Activated naive CD4-positive, alpha-beta T cell (primary cell): ENCODE measurements around the gene BEST2.
"Not testable (repeated sequence)": the region's sequence is repeated elsewhere in the genome, so short reads cannot be mapped to it uniquely, and the experiment has no call there.

ENCODE experiments used
- DNase-seq, 4 experiments: peaks; one replicate each; lab custom pipeline; 2025; lab: John Stamatoyannopoulos, UW

The BEST2 gene

GRCh38 chr19:12787458-12787857 lies 35.9 kb downstream of the BEST2 start:
- no peak for DNase-seq

GRCh38 chr19:12788042-12788681 lies 36.6 kb downstream of the BEST2 start:
- no peak for DNase-seq

- no peak for DNase-seq
These were observed 37.1 kb downstream of the BEST2 start for GRCh38 chr19:12788682-12789097.

GRCh38 chr19:12789098-12789903 lies 37.7 kb downstream of the BEST2 start:
- DNase-seq, result peak in 1 of 4 experiments; percentile 41

GRCh38 chr19:12789904-12790619 lies 38.5 kb downstream of the BEST2 start:
- peak; percentile 38 to 80 (median 67) for DNase-seq

GRCh38 chr19:12790628-12791344 lies 39.2 kb downstream of the BEST2 start:
- no peak for DNase-seq

GRCh38 chr19:12791345-12792050 lies 39.9 kb downstream of the BEST2 start, which contains the start of gene JUNB:
TSS of gene JUNB (plus strand) at chr19:12791486. CDS start at chr19:12791772, 286 bp downstream.
- peak; percentile 88 to 98 (median 94) for DNase-seq

- DNase-seq, result peak; percentile 37 to 71 (median 56)
These were observed 40.7 kb downstream of the BEST2 start for GRCh38 chr19:12792051-12792852.

GRCh38 chr19:12792853-12793289 lies 41.3 kb downstream of the BEST2 start:
- DNase-seq, result peak in 1 of 4 experiments; percentile 50

- peak; percentile 86 to 94 (median 90) for DNase-seq
These were observed 42.0 kb downstream of the BEST2 start for GRCh38 chr19:12793290-12794195.

- DNase-seq, result no peak
These were observed 42.8 kb downstream of the BEST2 start for GRCh38 chr19:12794196-12794941.

- no peak for DNase-seq
These were observed 43.4 kb downstream of the BEST2 start for GRCh38 chr19:12794971-12795381.

GRCh38 chr19:12796146-12797071 lies 44.8 kb downstream of the BEST2 start:
- DNase-seq, result peak; percentile 22 to 62 (median 51)

- DNase-seq, result no peak
These were observed 45.6 kb downstream of the BEST2 start for GRCh38 chr19:12797141-12797587.

GRCh38 chr19:12797607-12798006 lies 46.0 kb downstream of the BEST2 start:
- DNase-seq, result not testable (repeated sequence)

- DNase-seq, result no peak
These were observed 48.3 kb downstream of the BEST2 start for GRCh38 chr19:12799742-12800465.

- no peak for DNase-seq
These were observed 48.8 kb downstream of the BEST2 start for GRCh38 chr19:12800466-12800770.
